Right kidney (tissue), 1 donor: ENCODE measurements around the gene CDH16.
"Not testable (repeated sequence)": the region's sequence is repeated elsewhere in the genome, so short reads cannot be mapped to it uniquely, and the experiment has no call there.

Experiments
- DNase-seq: peaks from one replicate; pipeline ENCODE4 v3.0.0-alpha.2; 2016

The CDH16 gene

GRCh38 chr16:66896682-66897081 lies 22.0 kb downstream of the CDH16 start:
- DNase-seq = not testable (repeated sequence)

- DNase-seq = no peak
Measured at GRCh38 chr16:66895999-66896398, 22.7 kb downstream of the CDH16 start.

GRCh38 chr16:66895689-66895979 lies 23.1 kb downstream of the CDH16 start:
- no peak for DNase-seq

GRCh38 chr16:66894948-66895688 lies 23.6 kb downstream of the CDH16 start:
- peak; percentile 68 for DNase-seq

GRCh38 chr16:66894055-66894454 lies 24.6 kb downstream of the CDH16 start:
- DNase-seq = no peak

GRCh38 chr16:66891797-66892196 lies 26.9 kb downstream of the CDH16 start:
- no peak for DNase-seq

GRCh38 chr16:66891360-66891759 lies 27.3 kb downstream of the CDH16 start:
- DNase-seq = no peak

GRCh38 chr16:66890799-66891198 lies 27.9 kb downstream of the CDH16 start:
- DNase-seq = no peak

- DNase-seq = no peak
Measured at GRCh38 chr16:66889622-66890021, 29.1 kb downstream of the CDH16 start.

- DNase-seq = no peak
Measured at GRCh38 chr16:66888647-66889615, 29.8 kb downstream of the CDH16 start.

GRCh38 chr16:66886914-66887313 lies 31.8 kb downstream of the CDH16 start:
- DNase-seq = no peak

- DNase-seq = no peak
Measured at GRCh38 chr16:66886321-66886720, 32.4 kb downstream of the CDH16 start.

GRCh38 chr16:66885491-66885890 lies 33.2 kb downstream of the CDH16 start:
- no peak for DNase-seq

- DNase-seq = no peak
Measured at GRCh38 chr16:66882702-66883101, 36.0 kb downstream of the CDH16 start.

GRCh38 chr16:66881964-66882508 lies 36.6 kb downstream of the CDH16 start:
- no peak for DNase-seq

- no peak for DNase-seq
Measured at GRCh38 chr16:66881560-66881959, 37.1 kb downstream of the CDH16 start.

- DNase-seq = no peak
Measured at GRCh38 chr16:66881014-66881417, 37.7 kb downstream of the CDH16 start.

GRCh38 chr16:66880288-66881013 lies 38.2 kb downstream of the CDH16 start, which contains the start of gene PDP2:
Gene PDP2, plus strand, starts transcription at chr16:66880515. Its CDS starts 3,770 bp downstream, at chr16:66884285.
- DNase-seq = peak; percentile 97

GRCh38 chr16:66878067-66878466 lies 40.6 kb downstream of the CDH16 start:
- no peak for DNase-seq

GRCh38 chr16:66874079-66874775 lies 44.5 kb downstream of the CDH16 start:
- no peak for DNase-seq

- no peak for DNase-seq
Measured at GRCh38 chr16:66873685-66874055, 45.0 kb downstream of the CDH16 start.
